HG03457 (cell line): ENCODE results near the gene ACSS2.

Source experiments
- ATAC-seq: cut with Tn5 transposase; IDR thresholded peaks from one replicate; pipeline ENCODE4 v1.9.1; 2021; ENCODE audit warnings: moderate number of reproducible peaks; ENCODE audit not compliant: unreplicated experiment

Gene ACSS2

DNA sequence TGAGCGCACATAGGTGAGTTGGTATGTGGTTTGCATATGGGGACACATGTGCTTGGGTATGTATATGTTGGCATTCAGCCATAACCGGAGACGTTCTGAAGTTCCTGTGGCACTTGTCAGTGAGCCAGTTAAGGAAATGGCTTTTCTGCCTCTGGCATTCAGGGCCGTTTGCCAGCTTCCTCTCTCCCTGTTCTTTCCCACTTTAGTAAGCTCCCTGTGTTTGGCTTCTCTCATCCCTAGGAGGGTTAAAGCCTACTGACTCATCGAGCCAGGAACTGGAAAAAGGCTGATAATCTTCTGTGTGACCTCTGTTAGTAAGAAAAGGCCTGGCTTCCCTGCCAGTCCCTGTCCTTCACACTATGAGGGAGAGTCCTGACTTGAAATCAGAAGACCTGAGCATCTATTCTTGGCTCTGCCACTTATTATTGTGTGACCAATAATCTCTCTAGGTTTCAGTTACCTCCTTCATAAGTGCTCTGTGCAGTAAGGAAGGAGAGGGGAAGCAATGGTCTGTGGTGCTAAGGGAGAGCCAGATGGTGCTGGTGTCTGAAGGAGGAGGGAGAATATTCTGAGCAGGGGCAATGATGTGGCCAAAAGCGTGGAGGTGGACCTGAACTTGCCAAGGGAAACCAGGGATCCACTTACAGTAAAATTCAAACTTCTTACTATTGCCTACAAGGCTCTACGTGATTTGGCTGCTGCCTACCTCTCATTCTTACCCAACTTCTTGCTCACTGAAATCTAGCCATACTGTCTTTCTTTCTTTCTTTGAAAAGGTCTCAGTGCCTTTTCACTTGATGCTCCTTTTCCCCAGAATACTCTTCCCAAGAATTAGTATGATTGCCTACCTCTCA lies 31.4 kb downstream of the ACSS2 start:
- ATAC-seq: no peak

DNA sequence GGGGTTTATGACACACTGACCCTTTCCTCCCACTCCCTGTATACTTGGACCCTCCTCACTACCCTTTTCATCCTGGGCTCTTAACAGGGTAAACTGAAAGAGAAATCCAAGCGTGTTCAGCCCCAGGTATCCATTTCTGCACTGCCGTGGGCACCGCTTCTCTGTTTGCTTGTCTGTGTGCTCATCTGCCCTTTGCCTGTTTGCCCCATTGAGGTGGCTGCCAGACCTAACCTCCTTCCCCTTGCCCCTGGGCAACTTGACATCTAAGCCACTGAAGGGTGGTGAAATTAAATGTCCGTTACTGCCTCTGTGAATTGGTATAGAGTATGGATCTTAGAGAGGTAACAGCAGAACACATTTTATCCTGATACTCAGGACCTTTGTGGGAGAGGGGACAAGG lies 38.7 kb downstream of the ACSS2 start:
- ATAC-seq: no peak

DNA sequence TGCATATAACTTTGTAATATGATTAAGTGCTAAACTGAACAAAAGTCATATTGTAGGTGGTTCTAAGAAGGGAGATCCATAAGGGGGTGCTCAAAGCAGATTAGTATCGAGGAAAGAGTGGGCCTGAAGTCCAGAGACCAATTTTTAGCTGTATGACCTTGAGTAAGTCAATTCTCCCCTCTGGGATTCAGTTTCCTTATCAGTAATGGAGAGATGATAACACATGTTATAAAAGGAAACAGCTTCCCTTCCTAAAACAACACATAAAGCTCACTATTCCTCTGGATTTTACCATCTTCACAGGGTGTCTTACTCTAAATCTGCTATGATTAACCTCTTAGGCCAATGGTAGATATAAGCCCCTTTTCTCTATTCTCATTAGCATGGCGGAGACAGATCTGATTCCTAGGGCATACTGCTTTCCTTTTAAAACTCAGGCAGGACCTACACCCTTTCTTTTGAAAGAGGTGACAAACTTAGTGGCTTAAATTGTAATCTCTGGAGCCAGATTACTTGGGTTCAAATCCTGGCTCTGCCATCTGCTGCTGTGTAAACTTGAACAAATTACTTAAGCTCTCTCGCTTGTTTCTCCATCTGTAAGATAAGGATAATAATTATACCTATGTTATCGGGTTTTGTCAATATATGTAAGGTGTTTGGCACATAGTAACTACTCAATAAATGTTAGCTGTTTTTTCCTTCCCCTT lies 39.5 kb downstream of the ACSS2 start:
- no peak for ATAC-seq

DNA sequence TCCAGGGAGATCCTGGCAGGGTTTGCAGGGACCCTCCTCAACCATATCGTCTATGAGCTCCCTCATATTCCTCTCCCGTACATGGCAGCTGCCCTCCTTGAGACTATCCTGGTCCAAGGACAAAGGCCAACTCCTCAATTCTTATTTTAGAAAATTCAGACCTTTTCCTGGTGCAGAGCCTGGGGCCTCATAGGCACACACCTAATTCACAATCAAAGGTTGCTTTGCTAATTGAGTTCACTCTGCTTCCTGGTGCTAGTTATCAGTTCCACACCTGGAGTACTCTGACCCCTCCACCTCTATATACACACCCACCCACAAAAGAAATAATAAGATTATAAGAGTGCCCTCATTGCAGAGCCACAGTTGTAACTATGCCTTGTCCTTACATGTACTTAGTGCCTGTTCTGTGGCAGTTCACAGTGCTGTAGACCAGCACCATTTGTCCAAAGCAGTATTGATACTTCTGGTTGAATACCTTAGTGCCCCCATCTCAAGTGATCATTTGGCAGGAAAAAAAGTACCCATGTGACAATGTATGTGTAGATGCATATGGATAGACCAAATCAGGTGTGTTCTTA lies 40.5 kb downstream of the ACSS2 start:
- no peak for ATAC-seq

DNA sequence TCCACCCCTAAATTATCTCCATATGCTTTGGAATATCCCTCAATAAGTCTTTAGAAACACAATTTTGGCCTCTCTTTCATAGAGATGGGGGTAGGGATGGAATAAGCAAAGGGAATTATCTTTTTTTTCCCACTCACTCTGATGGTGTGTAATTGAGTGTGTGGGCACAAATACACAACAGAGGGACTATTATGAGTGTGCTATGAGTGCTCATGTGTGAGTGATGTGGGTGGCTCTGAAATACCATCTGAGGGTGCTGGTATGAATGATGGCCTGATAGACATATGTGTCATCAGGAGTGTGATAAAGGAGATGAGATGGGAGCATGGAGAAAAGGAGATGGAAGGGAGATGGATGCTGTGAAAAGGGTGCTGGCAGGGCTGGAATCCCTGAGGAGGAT lies 43.6 kb downstream of the ACSS2 start:
- ATAC-seq: no peak

DNA sequence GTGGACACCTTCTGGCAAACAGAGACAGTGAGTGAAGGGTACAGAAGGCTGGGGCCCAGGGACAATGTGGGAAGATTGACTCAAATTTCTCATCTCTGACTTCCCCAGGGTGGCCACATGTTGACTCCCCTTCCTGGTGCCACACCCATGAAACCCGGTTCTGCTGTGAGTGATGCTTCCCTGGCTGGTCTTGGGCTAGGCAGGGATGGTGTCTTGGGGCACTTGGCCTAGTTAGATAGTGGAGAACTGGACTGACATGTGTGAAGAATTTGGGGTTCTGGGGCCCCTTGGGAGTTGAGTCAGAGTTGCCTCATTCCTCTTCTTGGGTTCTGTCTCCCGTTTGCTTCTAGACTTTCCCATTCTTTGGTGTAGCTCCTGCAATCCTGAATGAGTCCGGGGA lies 45.0 kb downstream of the ACSS2 start:
- ATAC-seq: no peak

DNA sequence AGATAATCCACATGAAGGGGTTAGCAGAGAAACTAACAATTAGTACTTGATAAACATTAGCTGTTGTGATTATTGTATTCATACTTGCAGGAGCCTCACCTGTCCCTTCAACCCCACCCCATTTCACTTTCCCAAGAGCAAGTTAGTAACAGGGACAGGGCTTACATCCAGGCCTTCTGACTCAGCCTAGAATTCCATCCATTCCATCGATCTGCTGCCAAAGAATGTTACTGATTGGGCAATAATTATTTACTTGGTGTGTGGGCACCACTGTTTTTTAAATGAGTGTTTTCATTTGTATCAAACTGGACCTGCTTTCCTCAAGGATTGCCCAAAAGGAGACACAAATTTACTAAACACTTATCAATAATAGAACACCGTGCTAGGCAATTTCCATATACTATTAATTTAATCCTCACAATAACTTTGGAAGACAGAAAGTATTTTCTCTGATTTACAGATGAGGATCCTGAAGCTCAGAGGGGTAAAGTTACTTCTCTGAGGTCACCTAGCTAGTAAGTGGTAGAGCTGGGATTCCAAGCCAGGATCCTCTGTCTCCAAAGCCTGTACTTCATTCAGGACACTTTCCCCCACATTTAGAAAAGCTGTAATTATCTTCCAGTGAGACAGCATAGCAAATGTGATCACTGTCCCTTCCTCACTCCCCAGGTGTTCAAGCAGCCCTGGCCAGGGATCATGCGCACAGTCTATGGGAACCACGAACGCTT lies 46.4 kb downstream of the ACSS2 start:
- ATAC-seq: no peak

DNA sequence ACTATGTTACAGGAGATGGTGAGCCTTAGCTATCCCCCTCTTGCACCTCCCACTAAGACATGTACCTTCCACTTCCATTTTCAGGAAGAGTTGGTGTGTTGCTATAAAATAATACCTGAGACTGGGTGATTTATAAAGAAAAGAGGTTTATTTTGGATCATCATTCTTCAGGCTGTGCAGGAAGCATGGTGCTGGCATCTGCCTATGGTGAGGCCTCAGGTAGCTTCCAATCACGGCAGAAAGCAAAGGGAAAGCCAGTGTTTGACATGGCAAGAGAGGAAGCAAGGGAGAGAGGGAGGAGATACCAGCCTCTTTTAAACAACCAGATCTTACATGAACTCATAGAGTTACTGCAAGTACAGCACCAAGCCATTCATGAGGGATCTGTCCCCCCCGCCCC lies 47.0 kb downstream of the ACSS2 start:
- no peak for ATAC-seq

DNA sequence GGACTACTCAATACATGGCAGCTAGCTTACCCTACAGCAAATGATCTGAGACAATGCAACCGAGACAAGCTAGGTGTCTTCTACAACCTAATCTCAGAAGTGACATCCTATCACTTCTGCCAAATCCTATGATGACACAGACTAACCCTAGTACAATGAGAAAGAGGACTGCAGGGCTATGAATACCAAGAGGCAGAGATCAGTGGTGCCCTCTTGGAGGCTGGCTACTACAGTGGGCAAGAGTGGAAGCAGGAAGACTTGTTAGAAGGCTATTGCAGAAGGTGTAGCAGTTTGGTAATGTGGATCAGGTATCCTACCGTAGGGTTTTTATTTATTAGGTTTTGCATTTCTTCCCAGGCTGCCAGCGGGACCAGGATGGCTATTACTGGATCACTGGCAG lies 48.9 kb downstream of the ACSS2 start:
- ATAC-seq: no peak

DNA sequence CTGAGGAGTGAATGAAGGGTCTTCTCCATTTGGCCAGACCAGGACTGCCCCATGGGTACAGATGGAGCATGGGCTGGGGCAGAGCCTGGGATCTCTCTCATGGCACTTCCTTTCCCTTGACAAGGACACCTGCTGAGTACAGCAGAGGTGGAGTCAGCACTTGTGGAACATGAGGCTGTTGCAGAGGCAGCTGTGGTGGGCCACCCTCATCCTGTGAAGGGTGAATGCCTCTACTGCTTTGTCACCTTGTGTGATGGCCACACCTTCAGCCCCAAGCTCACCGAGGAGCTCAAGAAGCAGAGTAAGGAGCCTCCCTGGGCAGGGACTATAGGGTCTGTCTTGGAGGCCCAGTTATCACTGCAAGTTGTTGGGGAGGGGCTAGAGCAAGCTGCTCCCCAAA lies 49.6 kb downstream of the ACSS2 start:
- ATAC-seq: no peak

DNA sequence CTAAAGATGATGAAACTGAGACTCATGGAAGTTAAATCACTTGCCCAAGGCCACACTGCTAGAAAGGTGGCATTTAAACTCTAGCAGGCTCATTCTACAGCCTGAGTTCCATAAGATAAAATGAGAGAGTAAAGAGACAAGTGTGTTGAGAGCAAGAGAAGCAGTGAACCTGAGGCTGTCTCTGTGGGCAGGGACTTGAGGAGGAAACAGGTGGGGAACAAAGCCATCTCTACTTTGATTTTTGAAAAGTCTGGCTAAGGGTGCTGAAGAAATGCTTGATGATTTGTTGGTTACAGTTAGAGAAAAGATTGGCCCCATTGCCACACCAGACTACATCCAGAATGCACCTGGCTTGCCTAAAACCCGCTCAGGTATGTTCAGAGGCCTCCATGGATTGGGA lies 50.2 kb downstream of the ACSS2 start:
- no peak for ATAC-seq

DNA sequence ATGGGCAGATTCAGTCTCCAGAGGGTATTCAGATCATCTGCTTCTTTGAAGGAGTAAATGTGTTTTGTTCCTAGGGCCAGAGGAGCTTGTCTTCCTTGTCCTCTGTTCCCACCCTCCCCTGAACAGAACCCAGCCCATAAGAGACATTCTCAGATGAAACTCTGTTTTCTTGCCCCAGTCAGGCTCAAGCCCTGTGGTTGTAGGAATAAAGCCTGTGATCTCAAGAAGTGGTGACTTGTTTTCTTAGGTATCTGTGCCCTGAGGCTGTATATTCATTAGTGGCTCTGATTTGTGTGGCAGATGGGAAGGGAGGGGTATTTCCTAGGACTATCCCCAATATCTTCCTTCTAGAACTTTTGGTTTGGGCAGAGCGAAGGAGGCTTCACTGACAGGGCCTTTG lies 51.3 kb downstream of the ACSS2 start:
- no peak for ATAC-seq

DNA sequence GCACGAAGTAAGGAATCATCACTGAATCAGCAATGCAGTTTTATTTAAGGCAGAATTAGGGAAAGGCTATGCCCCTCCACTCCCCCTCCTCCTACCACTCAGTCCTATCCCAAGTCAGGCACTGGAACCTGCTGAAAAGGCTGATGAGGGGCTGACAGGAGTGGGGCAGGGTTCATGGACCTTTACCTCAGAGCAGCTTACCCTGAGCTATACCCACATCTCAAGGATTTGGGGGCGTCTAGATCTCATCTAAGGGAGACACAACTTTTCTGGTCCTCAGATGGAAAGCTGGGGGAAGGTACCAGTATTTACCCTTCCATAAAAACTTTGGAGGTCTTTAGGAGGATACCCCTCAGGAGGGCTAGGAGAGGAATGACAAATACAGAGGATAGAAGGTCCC lies 52.0 kb downstream of the ACSS2 start:
- no peak for ATAC-seq

DNA sequence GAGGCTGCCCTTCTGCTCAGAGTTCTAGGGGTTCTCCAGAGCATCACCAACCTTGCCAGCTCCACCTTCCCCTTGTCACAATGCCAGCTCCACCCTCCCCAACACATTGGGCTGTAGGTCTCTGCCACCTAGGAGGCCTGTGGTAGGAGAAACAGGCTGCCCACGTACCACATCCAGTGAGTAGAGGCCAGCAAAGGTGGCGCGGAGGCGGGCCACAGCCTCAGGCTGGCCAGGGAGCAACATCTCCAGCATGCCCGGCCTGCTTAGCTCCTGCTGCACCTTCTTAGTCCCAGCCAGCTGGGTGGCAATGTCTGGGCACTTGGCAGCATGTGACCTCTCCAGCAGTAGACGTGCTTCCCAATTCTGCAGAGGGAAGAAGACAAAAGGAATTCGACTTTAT lies 55.4 kb downstream of the ACSS2 start:
- no peak for ATAC-seq

DNA sequence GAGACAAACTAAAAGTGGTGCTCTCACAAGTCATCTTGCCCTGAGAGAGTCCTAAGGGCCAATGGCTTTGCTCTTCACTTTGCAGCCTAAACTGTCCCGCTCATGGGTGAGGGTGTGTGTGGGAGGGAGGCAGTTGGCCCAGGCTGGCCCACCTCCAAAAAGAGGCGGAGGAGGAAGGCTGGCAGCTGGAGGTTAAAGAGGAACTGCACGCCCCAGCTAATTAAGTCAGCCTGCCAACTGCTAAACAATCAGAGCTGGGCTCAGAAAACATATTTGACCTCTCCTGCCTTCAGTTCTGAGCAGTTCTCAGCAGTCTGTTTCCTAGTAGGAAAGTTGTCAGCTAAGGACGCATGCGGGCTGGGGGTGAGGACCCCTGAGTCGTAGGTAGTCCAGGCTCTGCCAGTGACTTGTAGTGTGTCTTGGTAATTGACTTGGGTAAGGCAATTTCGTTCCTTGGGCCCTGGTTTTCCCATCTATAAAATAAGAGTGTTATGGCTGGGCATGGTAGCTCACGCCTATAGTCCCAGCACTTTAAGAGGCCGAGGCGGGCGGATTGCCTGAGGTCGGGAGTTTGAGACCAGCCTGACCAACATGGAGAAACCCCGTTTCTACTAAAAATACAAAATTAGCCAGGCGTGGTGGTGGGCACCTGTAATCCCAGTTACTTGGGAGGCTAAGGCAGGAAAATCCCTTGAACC lies 62.2 kb downstream of the ACSS2 start:
- no peak for ATAC-seq

DNA sequence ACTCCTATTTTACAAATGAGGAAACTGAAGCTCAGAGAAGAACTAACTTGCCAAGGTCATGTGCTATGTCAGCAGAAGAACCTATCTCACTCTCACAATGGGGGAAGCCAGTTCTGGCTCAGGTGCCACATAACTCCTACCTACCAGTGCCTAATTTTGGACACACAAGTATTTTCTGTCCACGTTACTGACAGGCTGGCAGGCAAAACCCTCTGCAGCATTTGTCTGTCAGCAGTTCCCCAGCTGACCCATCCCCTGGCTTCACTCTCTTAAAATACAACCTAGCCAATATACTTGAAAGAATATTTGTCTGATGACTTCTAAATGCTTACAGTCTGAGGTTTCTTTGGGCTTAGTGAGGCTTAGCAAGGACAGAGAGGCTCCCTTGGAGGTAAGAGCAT lies 63.7 kb downstream of the ACSS2 start:
- ATAC-seq: no peak

DNA sequence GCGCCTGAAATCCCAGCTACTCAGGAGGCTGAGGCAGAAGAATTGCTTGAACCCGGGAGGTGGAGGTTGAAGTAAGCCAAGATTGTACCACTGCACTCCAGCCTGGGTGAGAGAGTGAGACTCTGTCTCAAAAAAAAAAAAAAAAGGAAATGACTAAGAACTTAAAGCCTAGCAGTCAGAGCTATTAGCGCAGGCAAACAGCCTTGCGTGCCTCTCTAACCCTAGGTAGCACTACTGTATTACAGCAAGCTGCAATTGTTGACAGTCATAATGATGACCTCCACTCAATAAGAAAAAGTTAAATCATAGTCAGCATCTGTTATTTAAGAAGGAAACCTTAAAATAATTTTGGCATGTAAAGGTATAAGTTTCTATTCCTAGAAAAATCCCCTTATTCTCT lies 64.8 kb downstream of the ACSS2 start:
- no peak for ATAC-seq

DNA sequence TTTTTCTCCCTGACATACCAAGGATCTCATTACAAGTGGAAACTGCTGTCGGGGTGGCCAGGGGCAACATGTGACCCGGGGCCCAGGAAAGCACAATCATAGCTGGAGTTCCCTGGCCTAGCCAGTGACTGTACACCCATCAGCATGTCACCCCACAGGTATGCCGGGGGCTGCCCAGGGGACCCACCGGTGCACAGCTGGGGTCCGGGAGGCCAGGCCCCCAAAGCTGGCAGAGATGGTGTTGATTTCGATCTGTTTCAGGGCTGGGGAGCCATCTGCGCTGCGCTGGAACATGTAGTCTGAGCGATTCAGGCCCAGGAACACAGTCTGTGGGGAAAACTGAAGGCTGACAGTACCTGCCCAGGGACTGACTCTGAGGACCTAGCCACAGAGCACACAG lies 65.9 kb downstream of the ACSS2 start:
- ATAC-seq: no peak

DNA sequence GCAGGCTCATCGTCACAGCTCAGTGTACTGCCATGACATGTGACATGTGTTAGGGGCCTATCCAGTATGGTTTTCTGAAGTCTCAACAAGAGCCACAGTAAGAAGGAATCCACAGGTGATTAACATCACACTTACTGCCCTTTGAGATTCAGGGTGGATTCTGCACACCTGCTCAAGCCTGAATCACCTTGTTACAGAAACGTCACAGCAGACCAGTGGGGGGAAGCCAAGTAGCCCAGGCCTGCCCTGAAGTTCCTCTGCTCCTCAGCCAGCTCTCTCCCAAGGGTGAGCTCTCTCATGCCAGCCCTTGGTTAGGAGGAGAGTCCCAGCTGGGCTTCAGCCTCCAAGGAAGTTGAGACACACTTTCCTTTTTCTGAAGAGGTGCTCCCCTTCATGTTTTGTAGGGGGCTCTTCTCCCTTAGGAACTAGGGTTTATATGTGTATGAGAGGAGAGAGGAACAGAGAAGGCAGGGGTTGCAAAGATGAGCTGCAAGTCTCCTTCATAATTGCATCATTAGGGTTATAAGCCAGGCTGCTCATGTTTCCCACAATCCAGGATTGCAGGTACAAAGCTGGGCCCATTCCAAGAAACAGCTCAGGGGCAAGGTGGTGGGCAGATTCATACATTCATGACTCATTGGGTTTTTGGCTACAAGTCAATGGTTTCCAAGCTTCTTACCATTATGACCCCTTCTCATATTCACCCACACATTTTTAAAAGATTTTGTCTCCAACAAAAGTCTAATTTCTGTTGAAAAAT lies 67.6 kb downstream of the ACSS2 start:
- no peak for ATAC-seq
